Measurements from ENCODE around the gene HDAC2.

DNA sequence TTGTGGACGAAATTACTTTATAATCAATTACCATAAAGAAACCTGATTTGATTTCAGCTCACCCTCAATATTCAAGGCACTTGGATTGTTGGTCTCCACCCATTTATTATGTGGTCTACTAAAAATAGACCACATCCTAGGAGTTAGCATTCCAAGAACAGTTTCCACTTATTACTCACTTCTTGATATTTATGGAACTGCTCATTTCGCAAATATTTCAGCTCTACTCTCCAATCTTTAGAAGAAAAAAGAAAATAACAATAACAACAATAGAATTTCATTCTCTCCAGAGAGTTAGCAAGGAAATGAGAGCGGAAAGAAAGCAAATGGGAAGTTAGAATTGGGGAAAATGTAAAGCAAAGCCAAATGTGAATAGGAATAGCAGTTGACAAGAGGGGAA, 26.2 kb upstream of the HDAC2 start:
- TF ChIP-seq, protein P1, sequence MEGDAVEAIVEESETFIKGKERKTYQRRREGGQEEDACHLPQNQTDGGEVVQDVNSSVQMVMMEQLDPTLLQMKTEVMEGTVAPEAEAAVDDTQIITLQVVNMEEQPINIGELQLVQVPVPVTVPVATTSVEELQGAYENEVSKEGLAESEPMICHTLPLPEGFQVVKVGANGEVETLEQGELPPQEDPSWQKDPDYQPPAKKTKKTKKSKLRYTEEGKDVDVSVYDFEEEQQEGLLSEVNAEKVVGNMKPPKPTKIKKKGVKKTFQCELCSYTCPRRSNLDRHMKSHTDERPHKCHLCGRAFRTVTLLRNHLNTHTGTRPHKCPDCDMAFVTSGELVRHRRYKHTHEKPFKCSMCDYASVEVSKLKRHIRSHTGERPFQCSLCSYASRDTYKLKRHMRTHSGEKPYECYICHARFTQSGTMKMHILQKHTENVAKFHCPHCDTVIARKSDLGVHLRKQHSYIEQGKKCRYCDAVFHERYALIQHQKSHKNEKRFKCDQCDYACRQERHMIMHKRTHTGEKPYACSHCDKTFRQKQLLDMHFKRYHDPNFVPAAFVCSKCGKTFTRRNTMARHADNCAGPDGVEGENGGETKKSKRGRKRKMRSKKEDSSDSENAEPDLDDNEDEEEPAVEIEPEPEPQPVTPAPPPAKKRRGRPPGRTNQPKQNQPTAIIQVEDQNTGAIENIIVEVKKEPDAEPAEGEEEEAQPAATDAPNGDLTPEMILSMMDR (IDR thresholded peaks at IDR 0.05), result no peak
- TF ChIP-seq EP300 (IDR thresholded peaks at IDR 0.05) (no peak), POLR2A (IDR thresholded peaks at IDR 0.05; ENCODE audit: low read depth) (no peak)
